Panc1 (cell line): ENCODE results near the gene DCAF15.

ENCODE experiments used
- CTCF ChIP-seq: fragments of 450-650 bp; IDR thresholded peaks from 2 replicates; pipeline ENCODE4 v1.5.1; 2017; ENCODE audit warnings: mild to moderate bottlenecking
- POLR2AphosphoS5 ChIP-seq: IDR thresholded peaks from 2 replicates; pipeline ENCODE4 v1.6.1; 2012; ENCODE audit warnings: mild to moderate bottlenecking, low read depth, low read length, moderate library complexity

- TF ChIP-seq CTCF (no peak), POLR2AphosphoS5 (no peak)
Observed at GRCh38 chr19:13978351-13979243, 26.3 kb downstream of the DCAF15 start.
